GM18502 (cell line): ENCODE results near the gene C3.
"Not testable (repeated sequence)": the region's sequence is repeated elsewhere in the genome, so short reads cannot be mapped to it uniquely, and the experiment has no call there.

ENCODE experiments used
- ATAC-seq: cut with Tn5 transposase; IDR thresholded peaks from one replicate; pipeline ENCODE4 v1.9.1; 2021; ENCODE audit warnings: mild to moderate bottlenecking; ENCODE audit not compliant: unreplicated experiment, poor library complexity

Gene C3

DNA sequence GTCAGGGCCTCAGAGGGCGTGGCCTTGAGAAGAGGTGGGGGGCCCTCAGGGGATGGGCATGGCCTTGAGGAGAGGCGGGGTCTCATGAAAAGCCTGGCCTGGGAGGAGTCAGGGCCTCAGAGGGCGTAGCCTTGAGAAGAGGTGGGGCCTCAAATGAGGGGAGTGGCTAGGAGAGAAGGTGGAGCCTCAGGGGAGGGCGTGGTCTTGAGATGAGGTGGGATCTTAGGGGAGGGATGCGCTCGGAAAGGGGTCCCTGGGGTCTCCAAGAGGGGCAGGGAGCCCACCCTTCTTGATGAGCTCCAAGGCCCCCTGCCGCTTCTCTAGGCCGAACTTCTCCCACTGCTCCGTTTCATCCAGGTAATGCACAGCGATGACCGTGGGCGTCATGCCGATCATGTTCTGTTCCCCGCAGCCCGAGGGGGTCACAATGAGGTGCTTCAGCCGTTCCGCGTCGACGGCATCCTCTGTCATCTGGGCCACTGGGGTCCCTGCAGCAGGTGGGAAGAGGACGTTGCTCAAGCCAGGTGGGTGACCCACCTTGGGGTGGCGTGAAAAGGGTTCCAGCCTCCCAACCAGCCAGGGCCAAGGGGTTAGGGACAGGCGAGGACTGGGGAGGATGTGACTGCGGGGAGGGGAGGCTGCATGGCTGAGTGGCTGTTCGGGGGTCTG is 26.2 kb downstream of the C3 start:
- no peak for ATAC-seq

DNA sequence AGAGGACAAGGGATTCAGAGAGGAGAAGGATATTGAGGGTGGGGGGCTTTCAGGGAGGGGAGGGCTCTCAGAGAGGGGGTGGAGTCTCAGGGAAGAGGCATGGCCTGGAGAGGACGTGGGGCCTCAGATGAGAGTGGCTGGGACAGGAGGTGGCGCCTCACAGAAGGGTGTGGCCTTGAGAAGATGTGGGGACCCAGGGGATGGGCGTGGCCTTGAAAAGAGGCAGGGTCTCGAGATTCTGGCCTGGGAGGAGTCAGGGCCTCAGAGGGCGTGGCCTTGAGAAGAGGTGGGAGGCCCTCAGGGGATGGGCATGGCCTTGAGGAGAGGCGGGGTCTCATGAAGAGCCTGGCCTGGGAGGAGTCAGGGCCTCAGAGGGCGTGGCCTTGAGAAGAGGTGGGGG is 26.8 kb downstream of the C3 start:
- no peak for ATAC-seq

DNA sequence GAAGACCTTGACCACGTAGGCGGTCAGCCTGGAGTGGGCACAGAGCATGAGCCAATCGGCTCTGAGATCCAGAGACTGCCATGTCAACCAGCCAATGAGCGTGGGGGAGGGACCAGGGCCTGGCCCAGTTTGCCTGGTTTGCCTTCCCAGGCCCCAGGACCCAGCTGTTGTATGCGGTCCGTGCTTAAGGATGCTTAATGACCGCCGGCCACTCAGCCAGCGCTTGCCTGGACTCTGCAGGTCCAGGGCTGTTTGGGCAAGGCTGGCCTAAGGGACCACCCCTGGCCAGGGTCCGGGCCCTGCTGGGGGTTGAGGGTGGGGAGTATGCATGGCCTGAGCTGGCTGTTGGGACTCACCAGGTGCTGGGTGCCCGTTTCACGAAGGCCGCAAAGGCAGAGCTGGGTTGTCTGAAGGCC is 27.4 kb downstream of the C3 start:
- ATAC-seq, result no peak

DNA sequence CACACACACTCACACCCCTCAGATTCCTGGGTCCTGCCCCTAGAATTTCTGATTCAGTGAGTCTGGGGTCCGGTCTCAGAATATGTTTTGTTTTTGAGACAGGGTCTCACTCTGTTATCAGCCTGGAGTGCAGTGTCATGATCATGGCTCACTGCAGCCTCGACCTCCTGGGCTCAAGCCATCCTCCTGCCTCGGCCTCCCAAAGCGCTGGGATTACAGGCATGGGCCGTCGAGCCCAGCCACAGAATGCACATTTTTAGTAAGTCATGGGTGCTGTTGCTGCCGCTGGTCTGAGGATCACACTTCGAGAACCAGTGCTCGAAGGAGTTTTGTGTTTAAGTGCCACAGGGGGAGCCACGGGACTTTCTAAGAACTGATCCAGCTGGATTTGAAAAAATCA is 28.4 kb downstream of the C3 start:
- no peak for ATAC-seq

DNA sequence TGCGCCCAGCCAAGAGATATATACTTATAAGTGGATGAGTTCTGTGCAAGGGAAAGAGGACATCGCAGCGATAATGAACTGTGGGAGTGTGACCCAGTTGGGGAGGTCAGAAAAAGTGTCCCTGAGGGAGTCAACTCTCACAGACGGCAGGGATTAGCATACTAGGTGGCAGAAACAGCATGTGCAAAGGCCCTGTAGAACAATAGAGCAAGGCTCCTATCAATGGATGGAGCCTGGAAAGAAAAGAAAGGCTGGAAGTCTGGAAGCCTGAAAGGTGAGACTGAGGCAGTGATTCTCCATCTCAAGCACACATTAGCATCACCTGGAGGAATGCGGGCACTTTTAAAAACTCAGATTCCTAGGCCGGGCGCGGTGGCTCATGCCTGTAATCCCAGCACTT is 29.1 kb downstream of the C3 start:
- ATAC-seq, result no peak

DNA sequence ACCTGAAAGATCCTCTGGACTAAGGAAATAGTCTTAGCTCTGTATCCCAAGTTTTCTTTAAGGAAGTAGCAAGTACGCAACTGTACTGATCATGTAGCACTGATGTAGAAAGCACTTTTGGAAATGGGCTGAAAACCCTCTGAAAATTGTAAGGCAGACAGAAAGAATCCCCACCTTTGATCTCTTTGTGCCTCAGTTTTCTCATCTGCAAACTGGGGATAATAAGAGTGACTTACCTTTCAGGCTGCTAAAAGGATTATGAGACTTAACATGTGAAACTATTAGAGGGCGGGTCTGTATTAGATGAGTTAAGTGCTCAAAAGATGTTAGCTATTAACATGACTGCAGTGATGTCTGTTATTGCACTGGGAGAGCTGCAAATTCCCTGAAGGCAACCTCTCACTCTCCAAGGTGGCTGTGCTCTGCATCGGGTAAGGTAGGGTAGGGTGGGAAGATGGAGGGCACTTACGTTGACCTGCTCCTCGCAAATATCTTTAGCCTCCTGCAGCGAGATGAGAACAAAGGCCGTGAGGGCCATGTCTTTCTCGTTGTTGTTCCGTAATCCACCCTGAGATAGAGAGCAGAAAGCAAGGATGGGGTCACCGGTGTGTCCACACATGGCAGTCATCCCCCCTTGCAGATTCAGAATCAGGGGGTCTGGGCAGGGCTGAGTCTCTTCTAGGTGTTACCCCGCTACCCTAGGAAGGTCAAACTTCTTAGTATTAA is 30.1 kb downstream of the C3 start:
- ATAC-seq, result no peak

DNA sequence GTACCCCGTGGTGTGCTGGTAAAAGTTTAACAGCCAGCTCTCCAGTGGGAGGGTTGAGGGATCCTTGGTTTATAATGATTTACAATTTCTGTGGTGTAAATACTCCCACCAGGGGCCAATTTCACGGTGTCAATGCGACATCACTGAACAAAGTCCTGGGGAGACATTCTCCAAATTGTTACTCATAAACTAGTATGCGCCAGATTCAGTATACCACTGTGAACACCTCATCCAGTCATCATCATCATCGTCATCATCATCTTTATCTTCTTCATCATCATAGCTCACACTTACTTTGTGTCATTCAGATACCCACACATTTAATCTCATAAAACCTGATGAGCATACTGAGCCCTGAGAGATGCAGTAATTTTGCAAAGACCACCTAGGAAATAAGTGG is 33.3 kb downstream of the C3 start:
- no peak for ATAC-seq

DNA sequence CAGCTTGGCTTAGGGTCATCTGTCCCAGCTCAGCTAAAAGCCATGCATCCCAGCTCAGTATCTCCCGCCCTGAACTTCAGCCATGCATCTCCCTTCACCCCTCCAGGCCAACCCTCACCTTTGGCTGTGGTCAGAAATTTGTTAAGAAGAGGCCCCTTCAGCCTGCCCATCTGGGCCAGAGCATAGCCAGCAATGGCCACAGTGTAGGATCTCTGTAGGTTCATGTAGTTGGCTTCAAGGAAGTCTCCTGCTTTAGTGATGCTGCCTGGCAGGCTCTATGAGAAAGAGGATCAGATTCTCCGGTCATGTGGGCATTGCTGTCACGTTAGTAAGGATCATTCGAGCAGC is 33.8 kb downstream of the C3 start:
- ATAC-seq, result no peak

DNA sequence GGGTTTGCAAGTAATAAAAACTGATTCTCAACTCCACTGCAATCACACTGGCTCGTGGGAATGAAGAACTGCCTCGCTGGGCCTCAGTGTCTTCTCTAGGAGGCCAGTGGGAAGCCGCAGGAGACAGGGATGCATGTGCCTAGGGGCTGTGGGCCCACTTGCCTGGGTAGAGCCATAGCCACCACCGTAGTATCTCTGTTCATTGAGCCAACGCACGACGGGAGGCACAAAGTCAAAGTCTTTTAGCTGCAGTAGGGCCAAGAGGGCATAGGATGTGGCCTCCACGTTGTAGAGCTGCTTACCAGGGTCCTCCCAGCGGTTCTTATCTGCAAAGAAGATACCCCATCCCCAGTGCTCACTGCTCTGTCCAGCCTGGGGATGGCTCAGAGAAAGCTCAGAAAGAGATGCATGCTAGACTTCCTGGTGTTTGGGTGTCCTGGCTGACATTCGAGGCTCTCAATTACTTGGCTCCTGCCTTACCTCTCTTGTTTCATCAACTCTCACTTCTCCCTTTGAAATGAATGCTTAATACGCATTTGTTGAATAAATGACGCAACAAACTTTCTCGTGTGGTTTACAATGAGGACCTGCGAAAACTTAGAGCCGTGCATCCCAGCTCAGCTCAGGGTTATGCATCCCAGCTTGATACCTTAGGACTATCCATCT is 34.4 kb downstream of the C3 start:
- no peak for ATAC-seq

DNA sequence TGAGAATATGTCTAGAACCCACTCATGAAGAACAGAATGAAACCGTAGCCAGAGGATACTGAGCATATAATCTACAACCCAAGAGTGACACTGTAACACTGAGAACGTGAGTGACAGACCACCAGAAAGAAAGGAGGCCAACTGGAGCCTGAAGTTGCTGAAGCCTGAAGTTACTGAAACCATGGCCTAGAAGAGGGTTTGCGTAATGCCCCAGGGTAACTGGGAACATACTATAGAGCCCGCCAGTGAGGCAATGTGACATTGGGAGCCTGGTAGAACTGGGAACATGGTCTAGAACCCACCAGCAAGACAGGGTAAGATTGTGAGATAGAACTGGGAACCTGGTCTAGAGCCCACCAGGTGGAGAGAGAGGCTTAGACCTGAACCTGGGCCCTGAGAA is 35.0 kb downstream of the C3 start:
- no peak for ATAC-seq

DNA sequence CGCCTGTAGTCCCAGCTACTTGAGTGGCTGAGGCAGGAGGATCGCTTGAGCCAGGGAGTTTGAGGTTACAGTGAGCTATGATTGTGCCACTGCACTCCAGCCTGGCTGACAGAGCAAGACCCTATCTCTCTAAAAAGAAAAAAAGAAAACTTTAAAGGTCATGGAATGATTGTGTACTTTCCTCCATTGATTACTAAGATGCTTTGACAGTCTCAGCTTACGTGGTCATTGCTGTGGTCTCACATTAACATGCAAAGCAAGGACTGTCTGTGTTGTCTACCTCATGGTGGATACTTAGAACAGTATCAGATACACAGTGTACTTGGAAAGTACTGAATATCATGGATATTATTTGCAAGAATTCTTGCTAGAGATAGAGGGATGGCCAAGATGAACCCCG is 36.5 kb downstream of the C3 start:
- ATAC-seq, result no peak

DNA sequence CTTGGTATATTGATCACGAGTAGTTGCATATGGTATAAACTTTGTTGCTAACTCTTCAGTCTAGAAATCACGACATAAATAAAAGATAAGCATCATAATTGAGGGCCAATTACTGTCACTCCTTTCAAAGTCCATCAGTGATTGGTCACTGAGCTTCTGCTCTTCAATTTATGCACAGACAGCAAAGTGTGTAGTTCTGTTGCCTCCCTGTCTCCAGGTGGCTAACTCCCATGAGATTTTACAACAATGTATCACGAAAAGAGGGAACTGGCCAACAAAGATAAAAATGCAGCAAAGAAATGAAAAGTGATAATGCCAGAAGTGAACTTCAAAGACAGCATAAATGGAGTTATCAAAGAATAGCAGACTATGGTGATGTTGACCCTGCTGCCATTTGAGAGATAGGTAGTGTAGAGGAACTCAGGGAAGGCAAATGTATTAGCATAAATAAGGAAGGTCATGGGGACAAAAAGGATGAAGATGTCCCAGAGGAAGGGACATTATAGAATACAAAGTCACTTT is 37.8 kb downstream of the C3 start:
- ATAC-seq, result no peak

DNA sequence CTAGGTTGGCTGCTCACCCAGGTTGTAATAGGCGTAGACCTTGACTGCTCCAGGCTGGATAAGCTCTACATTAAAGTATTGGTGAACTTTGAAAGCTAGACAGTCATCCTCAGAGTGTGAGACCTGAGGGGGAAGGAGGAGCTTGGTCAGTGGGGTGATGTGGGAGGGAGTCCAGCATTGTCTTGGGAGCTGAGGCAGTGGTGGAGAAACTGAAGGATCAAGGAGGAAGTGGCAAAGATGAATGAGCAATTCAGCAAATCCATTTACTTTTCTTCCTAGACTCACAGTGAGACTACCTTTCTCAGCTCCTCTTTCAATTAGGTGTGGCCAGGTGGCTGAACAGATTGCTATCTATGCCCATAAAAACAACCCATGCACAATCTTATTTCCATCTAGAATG is 40.3 kb downstream of the C3 start:
- ATAC-seq, result no peak

DNA sequence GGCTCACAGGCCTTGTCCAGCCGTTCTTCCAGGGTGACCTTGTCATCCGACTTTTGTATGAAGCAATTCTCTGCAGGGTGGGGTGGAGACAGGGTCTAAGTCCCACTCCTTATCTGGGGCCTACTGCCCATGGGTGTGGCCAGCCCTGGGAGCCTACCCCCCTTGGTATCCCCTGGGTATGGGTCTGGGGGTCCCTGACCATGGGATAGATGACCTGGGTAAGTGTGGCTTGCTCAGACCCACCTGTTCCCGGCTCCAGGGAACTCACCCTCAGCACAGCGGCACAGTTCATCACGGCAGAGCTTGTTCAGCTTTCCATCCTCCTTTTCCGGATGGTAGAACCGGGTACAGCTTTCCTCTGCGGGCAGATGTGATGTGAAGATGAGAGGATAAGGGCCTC is 41.3 kb downstream of the C3 start:
- no peak for ATAC-seq

DNA sequence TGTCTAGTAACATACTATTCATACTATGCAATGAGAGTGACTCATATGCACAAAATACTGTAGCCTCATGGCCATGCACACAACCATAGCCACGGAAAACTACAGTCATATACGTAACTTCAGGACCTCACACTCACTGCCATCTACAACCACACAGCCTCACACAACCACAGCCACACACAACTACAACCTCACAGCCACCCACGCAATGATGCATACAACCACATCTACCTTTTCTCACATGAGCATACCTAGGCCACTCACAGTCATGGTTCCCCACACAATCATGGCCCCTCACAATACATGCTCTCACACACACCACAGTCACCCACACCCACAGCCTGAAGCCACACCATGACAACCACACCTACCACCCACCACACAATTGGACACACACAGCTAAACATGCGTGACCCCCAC is 41.8 kb downstream of the C3 start:
- ATAC-seq, result no peak

DNA sequence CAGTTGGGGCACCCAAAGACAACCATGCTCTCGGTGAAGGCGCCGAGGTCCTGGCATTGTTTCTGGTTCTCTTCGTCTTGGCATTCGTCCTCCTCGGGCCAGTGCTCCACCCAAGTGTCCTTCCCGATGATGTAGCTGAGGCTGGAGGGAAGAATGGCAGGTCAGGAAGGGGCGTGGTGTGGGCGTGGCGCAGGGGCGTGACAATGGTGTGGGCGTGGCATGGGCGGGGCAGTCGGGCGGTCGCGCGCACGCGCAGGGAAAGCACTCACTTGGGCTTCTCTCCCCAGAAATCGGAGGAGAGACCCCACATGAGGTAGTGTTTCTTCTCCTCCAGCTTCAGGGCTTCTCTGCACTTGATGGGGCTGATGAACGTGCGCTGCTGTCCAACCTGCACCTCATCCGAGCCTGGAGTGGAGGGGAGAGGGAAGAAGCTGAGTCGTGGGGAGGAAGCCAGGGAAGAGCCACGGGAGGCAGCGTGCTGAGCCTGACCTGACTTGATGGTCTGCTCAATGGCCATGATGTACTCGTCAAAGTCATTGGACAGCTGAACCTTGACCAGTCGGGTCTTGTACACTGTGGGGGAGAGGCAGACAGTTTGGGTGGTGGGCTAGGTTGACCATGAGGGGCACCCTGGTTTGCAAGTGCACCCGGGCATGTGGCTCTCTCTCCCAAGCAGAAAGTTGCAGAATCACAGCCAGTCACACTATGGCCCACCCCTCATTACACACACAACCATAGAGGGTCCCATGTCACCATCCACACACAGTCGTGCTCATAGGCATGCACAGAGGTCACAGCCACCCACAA is 42.4 kb downstream of the C3 start:
- ATAC-seq, result no peak

DNA sequence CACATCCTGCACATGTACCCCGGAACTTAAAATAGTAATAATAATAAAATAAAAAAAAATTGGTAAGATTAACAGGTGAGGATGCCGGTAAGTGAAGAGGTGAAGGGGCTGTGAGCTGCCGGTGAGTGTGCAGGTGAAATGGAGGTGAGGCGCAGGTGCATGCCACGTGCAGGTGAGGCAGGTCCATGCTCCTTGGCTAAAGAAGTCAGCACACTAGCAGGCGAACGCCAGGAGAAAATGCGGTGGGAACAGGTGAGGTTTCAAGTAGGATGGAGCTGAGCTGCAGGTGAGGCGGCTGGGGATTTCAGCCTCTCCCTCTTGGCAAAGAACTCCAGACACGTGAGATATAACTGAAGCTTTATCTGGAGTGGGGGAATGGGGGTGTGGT is 43.0 kb downstream of the C3 start:
- ATAC-seq, result no peak

DNA sequence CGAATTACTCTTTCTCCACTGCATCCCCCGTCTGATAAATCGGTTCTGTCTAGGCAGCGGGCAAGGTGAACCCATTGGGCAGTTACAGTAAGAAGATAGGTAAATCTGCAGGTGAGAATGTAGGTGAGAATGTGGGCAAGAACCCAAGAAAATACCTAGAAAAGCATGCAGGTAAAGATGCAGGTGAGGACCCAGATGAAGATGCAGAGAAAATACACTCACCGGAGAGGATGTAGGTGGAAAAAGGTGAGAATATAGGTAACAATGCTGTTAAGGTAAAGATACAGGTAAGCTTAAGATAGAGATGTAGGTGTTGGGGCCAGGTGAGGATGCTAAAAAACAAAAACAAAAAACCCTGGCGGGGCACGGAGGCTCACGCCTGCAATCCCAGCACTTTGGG is 44.2 kb downstream of the C3 start:
- no peak for ATAC-seq

DNA sequence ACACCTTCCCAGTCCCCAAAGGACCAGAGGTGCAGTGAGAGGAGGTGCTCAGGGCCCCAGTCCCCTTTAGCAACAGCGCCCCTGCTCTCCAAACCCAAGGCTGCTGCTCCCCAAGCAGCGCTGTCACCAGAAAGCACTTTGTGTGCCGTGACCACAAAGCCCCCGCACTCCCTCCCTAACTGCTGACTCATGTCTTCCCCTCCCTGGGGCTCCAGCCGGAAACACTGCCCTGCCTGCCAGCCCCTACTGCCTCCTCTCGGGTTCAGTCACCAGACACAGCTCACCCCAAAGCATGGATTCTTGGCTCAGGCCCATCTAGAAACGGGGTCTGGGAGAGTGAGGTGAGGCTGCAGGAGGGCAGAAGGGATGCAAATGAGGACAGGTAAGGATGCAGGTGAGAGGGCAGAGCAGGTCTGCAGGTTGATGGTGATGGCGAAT is 45.6 kb downstream of the C3 start:
- peak; percentile 67 for ATAC-seq

DNA sequence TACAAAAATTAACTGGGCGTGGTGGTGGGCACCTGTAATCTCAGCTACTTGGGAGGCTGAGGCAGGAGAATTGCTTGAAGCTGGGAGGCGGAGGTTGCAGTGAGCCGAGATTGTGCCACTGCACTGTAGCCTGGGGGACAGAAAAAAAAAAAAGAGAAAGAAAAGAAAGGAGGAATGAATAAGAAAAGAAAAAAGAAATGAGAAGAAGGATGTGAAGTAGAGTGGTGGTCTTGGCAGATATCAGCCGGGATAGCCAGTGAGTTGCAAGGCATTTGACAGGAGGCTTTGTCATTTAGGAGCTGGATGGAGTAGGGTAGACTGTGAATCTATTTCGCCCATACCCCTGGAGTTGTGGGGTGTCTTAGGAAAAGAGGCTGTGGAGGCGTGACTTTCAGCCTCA is 46.0 kb downstream of the C3 start:
- ATAC-seq, result not testable (repeated sequence)
